ENCODE results near the gene OR2T6. TPM values are rescaled to one million over a fixed set of nuclear protein-coding genes. Genes with fewer than 3 reads are reported as not detected.

The OR2T6 gene
- total RNA-seq, 2 donors from 2014 or later, result not detected

Other genes starting within 250 kb of the OR2T6 start
- gene OR2M5, start 230.6 kb upstream of the OR2T6 start, total RNA-seq, result not detected
- gene OR2M2, start 200.9 kb upstream of the OR2T6 start, total RNA-seq, result not detected
- gene OR2M3, start 178.5 kb upstream of the OR2T6 start, total RNA-seq, result not detected
- gene OR2M4, start 144.3 kb upstream of the OR2T6 start, total RNA-seq, result not detected
- gene OR2T33, start 97.8 kb upstream of the OR2T6 start, total RNA-seq, result not detected
- not detected for gene OR2T12, start 72.3 kb upstream of the OR2T6 start, total RNA-seq
- gene OR2M7, start 51.2 kb upstream of the OR2T6 start, total RNA-seq, result not detected
- gene OR14C36, start 27.0 kb upstream of the OR2T6 start, total RNA-seq, result not detected
- not detected for gene OR2T4, start 14.1 kb upstream of the OR2T6 start, total RNA-seq
- not detected for gene OR2T1, start 27.3 kb downstream of the OR2T6 start, total RNA-seq
- gene OR2T2, start 69.9 kb downstream of the OR2T6 start, total RNA-seq, result not detected
- not detected for gene OR2T3, start 97.6 kb downstream of the OR2T6 start, total RNA-seq
- not detected for gene OR2T5, start 112.8 kb downstream of the OR2T6 start, total RNA-seq
- not detected for gene OR2G6, start 132.3 kb downstream of the OR2T6 start, total RNA-seq
- not detected for gene OR2T29, start 187.0 kb downstream of the OR2T6 start, total RNA-seq
- not detected for gene OR2T34, start 199.0 kb downstream of the OR2T6 start, total RNA-seq
- not detected for gene OR2T10, start 222.0 kb downstream of the OR2T6 start, total RNA-seq